SW480 (cell line): ENCODE data around the gene ARMH3.
"Not testable (repeated sequence)": the region's sequence is repeated elsewhere in the genome, so short reads cannot be mapped to it uniquely, and the experiment has no call there.

Experiments
- DNase-seq: peaks from one replicate; pipeline ENCODE4 v3.0.0-alpha.2; 2016; ENCODE audit warnings: low spot score

Gene ARMH3

DNA sequence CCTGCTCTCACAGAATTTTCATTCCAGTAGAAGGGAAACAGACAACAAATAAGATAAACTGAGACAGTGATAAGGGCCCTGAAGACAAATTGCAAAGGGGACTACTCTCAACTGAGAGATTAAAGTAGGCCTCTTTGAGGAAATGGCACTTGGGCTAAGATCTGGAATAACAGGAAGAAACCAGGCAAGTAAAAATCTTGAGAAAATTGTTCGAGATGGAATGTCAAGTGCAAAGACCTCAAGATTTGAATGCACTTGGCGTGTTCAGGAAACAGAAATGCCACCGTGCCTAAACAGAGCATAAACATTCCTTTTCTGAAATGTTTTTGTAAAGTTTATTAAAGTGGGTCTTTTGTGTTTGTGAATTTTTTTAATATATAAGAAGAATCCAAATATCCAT lies 10.7 kb downstream of the ARMH3 start:
- DNase-seq = no peak

DNA sequence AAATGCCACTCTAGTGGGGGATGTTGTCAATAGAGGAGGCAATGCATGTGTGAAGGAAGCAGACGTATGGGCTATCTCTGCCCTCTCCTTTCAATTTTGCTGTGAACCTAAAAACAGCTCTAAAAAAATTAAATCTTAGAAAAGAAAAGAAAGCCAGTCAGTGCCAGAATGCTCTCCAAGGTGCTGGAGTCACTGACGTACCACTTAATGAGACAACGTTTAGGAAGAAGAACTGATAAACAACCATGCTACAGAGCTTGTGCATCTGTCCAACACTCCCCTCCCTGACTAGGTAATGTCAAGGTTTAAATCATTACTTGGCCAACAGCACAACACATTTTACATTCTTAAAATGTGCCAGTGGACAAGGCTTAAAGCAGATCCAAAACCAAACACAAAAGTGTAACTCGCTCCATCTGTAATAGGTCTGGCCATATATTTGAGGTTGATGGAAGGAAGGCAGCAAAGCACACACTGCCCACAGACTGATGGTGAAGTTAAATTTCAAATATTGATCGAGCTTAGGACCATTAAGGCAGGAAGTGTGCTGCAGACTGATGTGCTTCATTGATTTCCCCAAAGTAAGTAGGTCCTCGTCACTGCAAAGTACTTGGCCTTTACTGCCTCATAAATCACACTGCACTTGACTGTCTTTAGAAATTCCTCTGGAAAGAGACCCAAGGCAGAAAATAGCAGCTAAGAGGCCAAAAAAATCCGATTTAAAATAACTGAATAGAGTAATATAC lies 15.5 kb downstream of the ARMH3 start:
- DNase-seq = no peak

DNA sequence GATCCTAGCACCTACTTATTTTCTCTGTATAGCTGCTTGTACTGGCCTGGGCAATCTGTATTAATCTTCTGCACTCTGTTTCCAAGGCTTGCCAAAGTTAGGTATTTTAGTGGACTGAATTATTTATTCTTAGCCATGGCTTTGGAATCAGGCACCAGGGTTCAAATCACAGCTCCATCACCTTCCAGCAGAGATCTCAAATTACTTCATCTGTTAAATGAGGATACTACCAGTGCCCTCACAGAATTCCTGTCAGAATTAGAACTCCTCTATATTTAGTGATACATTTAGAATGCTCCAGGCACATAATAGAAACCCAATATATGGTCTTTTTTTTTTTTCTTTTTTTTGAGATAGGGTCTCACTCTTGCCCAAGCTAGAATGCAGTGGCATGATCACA lies 17.6 kb downstream of the ARMH3 start:
- no peak for DNase-seq

DNA sequence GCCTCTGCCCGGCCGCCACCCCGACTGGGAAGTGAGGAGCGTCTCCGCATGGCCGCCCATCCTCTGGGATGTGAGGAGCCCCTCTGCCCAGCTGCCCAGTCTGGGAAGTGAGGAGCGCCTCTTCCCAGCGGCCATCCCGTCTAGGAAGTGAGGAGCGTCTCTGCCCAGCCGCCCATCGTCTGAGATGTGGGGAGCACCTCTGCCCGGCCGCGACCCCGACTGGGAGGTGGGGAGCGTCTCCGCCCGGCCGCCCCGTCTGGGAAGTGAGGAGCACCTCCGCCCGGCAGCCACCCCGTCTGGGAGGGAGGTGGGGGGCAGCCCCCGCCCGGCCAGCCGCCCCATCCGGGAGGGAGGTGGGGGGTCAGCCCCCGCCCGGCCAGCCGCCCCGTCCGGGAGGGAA lies 20.2 kb downstream of the ARMH3 start:
- DNase-seq = not testable (repeated sequence)

DNA sequence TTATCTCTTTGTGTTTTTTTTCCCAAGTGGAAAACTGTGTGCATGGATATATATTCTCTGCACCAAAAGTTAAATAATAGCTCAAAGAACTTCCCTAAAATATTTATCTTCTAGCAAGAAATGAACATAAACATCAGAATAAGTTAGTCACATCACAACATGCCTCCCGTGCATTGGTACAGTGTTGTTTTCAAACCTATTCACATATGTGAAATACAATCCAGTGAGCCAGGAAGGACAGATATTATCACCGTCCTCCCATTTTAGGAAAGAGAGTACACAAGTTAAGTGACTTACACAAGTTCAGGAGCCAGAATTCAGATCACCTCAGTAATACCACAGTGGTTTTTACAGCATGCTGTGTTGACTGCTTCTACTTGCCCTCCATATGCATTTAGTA lies 22.2 kb downstream of the ARMH3 start:
- DNase-seq = no peak

DNA sequence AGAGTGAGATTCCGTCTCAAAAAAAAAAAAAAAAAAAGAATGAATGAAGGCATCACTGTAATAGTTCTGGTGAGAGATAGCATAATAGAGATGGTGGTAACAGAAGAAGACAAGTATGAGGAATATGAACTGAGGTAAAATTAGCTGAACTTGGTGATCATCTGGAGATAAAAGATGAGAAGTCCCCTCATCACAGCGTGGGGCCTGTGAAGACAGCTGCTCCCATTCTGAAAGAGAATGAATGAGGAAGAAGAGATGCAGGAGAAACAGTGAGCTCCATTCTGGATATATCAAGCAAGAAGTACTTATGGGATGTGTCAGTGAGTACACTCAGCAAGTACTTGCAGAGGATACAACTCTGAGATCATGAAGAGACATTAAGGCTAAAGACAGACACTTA lies 28.7 kb downstream of the ARMH3 start:
- no peak for DNase-seq

DNA sequence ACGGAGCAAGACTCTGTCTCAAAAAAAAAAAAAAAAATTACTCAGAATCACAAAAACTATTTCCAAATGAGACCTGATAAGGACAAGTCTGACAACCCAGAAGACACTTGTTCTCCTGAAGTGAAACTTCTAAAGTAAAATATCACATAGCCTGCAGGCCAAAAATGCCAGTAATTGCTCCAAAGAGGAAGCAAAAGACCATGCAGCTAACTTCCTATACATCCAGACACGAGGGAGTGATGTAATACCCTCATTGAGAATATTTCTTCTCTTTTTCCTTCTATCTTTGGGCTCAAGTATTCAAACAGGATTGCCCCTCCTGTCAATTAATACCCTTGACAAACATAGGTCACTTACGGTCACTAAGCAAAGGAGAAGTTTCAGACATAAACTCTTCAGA lies 31.2 kb downstream of the ARMH3 start:
- no peak for DNase-seq

DNA sequence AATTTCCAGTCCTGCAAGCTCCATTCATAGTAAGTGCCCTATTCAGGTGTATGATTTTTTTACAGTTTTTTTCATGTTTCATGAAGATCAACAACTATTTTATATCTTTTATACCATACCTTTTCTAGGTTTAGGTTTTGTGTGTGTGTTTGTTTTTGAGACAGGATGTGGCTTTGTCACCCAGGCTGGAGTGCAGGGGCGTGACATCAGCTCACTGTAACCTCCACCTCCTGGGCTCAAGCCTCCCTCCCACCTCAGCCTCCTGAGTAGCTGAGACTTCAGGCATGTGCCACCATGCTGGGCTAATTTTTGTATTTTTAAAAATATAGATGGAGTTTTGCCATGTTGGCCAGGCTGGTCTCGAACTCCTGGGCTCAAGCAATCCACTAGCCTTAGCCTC lies 35.0 kb downstream of the ARMH3 start:
- no peak for DNase-seq

DNA sequence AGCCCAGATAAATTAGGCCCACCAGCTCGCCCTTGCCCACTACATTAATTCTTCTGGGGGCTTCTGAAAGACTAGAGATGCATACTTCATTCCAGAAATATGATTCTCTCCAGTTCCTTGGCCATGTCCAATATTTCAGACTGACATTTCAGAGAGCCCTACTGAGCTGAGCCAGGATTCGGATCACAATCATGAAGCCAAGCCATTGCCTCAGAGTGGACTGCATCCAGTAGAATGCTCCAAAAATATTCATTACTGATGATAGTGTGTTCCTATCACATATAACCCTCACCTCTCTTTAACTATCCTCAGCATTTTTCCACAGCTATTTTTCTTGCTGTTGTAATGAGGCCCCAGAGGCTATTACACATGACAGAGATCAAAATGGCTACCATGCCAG lies 38.7 kb downstream of the ARMH3 start:
- no peak for DNase-seq

DNA sequence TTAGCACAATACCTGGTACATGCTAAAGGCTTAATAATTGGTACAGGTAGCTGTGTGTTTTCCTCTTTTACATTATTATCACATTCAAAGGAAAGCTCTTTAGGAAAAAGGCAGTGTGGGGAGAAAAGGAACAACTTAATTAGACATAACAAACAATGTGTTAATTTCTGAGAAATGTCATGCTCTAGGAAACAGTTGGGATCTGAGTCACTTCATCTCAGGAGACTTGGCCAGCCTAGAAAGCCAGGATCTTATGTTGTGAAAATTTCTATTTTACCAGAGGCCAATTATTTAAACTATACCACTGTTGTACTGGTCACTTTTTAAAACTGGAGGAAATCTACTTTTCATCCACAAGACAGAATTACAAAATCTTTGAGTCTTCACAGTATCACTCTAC lies 39.6 kb downstream of the ARMH3 start:
- DNase-seq = no peak

DNA sequence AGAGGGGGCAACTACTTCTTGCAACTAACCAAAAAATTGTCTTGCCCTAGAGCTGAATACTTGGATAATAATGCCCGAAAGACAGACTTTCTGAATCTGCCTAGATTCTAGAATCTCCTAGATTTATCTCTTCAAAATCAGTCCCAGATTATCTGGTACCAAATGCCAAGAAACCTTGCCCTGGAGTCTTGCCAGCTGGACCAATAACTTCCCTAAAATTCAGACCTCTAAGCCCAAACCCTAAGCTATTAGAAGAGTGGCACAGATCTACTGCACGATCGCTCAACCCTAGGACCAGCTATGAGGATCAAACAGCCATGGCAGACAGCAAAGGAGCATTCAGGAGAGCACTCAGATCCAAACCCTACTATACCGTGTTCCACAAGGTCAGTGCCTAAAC lies 45.0 kb downstream of the ARMH3 start:
- DNase-seq = no peak

DNA sequence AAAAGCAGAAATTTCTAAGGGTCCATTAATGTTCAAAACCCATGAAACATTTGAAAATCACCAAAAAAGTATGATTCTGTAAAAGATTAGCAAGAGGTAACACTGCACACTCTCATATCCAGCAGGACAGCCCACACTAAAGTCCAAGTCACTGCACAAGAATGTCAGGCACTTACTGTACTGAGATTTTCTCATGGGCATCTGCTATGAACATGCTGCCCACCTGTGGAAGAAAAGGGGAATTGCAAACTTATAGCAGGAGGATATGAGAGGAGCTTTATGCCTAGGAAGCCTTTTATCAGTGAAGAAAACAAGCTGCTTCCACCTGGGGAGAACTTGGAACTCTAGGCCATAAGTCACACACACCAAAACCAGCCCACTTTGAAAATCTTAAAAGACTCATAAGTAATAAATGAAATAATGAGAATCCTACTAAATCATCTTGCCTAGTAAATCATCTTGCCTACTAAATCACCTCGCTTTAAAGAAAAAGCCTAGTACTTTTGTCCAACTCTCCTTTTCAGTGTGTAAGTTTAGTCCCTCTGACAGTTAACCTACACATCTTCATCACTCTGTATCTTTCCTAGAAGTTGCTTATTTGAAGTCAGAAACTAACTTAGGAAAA lies 46.1 kb downstream of the ARMH3 start:
- DNase-seq = peak; percentile 85

DNA sequence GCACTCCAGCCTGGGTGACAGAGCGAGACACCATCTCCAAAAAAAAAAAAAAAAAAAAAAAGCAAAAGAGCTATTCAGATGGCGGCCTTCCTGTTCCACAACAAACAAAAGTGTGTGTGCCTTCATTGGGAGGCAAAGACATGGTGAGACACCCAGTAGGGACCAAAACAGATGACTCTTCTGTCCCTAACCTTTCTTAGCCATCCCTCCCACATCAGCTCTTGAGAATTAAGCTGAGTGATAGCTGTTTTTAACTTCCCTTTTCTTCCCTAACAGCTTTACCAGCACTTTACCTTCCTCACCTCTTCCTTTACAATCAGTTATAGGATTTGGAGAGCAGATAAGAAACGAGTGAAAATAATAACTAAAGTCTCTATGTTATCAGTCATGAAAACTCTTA lies 48.2 kb downstream of the ARMH3 start:
- DNase-seq = no peak

DNA sequence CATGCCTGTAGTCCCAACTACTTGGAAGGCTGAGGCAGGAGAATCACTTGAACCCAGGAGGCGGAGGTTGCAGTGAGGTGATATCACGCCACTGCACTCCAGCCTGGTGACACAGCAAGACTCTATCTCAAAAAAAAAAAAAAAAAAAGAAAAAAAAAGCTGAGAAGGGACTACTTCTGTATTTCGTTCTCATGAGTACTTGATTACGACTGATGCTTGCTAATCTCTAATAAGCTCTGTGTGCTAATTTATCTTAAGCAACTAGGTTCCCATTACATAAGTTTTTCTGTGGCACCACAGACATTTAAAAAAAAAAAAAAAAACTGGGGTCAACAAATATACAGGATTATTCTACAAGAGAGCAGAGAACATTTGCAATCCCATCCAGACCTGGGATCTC lies 48.9 kb downstream of the ARMH3 start:
- not testable (repeated sequence) for DNase-seq

DNA sequence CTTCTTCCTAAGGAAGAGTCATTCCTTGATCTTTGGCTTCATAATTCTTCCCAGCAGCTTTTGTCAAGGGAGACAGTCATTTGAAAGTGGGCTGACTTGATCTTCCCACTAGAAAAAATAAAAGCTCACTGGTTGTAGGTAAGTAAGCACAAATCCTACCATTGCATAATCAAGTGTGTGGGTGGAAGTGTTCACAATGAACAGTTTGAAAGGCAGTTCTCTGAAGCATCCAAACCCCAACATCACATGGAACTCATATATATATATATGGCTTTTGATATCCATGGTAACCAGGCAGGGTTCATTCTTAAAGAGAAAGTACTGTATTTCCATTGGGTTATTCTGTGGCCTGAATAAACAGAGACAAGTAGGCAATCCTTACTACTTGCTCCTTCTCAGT lies 51.6 kb downstream of the ARMH3 start:
- DNase-seq = peak; percentile 7

DNA sequence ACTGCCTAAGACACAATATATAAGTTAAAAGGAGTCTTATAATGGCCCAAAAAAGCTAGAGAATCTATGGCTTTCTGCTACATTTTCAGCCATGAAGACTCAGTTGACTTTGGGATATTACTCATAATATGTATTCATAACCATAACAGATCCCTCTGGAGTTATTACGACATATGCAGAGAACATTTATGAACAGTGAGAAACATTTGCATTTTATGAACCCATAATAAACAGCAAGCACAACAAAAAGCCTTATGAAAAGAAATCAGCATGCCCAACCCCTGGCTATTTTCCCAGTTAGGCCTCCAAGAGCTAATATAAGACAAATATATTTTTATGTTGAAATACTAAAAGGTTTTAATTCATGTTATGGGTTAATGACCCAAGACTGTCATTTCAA lies 52.4 kb downstream of the ARMH3 start:
- DNase-seq = no peak

DNA sequence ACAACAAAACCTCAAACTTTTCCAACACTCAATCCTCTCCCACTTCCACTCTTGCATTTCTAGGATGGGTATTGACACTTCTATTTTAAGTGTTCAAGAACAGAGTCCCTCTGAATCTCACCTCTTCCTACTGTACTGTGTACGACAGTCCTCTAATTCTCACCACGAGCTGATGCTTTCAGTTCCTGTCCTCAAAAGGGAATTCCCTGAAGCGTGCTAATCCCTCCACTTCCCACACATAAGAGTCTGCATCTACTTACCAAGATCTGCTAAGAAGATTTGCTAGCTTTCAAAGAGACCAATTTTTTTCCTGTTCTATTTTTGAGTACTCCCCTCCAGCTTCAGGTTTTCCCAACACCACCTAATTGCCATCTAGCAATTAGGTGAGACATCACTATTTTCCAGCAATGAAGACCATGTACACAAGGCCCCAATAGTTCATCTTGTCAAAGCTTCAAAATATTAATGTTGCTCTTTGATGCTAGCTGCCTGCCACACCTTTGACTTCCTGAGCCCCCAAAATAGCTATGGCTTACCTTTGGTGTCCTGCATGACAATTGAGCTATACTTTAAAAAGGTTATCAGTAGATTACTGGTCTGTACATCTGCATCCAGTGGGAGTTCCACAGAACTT lies 54.4 kb downstream of the ARMH3 start:
- no peak for DNase-seq

DNA sequence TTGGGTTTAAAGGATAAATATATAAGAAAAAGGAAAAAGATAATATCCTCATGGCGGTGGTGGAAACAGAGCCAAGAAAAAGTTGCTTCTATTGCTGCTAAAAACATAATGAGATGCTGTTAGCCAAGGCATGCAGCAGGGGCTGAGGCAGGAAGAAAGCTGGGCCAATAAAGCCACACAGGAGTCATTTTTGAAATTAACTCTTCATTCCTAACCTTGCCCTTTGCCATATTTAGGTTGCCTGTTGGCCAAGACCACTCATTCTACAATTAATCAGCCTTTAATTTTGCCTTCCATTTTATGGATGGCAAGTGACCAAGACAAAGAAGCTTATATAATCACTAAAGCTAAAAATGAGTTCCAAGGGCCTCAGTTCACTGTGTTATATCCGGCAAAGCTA lies 58.2 kb downstream of the ARMH3 start:
- no peak for DNase-seq

DNA sequence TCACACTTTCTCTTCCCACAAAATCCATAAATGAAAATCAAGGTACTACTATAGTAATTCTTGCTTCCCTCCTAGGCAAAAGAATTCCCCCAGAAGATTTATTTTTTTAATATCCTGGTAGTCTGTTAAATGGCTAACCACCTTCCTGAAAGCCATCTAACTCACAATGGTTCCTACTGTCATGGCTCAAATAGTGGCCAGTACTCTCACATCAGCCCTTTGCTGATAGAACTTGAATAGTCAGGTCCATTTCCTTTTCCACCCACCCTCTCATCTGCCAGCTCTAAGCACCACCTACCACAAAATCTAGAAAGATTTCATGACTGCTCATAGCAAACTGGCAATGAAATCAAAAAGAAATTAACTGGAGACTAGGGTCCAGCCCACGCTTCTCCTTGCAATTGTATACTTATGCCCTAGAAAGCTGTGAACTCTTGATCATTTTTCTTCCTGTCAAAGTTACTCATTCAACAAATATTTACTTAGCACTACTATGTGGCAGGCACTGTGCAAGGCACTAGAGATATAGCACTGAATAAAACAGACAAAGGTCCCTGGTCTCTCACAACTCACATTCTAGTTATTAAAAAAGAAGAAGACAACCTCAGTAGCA lies 60.4 kb downstream of the ARMH3 start:
- no peak for DNase-seq

DNA sequence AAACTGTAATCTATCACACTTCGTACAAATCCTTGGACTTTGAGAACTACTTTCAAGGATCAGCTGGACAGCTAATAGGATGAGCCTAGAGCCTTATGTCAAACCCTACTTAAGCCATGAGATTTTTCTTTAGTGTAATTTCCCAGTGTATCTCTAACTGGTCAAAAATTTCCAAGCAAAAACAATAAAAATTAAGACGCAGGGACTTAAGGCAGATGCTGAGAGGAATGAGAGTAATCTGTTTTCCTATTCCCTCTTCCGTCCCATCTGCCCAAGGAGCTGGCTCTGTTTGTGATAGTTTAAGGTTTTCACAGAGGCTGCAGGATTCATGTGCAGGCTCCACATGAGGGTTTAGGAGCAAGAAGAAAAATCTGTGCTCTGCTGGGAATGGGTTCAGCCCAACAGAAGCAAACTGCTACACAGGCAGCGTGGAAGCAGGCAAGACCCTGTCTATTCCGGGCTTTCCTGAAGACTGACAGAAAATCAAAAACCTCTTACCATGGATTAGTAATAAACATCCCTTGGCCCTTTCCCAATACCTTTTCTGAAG lies 62.2 kb downstream of the ARMH3 start:
- no peak for DNase-seq

DNA sequence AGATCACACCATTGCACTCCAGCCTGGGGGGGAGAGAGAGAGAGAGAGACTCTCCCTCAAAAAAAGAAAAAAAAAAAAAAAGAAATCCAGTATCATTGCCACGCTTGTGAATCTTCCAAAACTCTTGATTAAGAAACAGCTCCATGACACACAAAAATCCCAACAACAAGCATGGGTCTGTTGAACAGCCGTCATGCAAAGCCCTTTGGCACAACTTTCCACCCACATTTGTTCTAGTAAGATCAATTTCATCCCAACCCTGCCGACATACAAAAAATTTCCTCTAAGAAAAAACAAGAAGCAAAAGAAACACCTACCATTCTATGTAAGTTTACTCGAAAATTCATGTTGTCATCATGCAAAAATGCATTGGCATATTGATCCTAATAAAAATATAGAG lies 62.8 kb downstream of the ARMH3 start:
- no peak for DNase-seq

DNA sequence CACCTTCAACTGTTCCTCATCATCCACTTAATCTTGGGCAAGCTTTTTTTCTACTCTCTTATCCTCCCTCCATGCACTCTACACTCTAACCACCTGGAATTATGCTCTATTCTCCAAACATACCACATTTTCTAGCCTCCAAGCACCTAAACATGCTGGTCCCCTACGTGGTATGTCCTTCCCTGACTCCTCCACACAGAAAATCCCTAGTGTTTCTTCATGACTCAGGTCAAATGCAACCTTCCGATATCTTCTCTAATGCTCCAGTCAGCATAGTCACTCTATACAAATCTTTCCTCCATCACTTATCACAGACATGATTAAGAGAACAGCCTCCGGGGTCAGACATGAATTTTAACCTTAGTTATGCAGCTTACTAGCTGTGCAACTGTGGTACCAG lies 68.8 kb downstream of the ARMH3 start:
- no peak for DNase-seq

DNA sequence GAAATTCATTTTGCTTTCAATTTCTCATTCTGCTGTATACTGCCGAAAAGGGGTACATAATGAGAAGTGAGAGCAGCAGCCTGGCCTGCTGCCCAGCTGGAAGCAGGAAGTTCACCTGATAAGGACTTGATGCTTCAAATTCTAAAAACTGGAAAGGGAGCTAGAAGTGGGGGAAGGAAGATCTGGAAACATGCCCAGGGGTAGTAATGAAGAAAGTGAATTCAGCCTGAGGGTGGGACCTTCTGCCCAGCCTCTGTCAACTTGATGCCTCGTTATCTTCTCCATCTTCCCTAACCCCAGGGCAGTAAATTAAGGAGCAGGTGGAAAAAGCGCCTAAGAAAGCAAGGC lies 69.4 kb downstream of the ARMH3 start:
- no peak for DNase-seq
